ENCODE measurements around the gene CAPN1.
"Not testable (repeated sequence)": the region's sequence is repeated elsewhere in the genome, so short reads cannot be mapped to it uniquely, and the experiment has no call there.

Gene CAPN1

DNA sequence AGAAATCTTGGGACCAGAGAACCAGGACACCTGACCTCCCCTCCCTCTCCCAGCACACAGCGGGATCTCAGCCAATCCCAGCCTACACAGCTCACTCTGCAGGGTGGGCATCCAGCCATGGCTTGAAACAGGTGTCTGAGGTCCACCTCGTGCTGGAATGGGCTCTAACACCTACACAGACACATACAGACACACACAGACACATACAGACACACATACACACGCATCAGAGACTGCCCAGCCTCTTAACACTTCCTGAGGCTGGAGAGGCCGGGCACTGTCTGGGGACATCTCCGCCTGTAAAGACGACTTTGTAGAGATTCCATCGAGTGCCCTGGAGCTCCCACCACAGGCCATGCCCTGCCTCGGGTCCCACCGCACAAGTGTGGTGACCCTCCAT, 36.7 kb downstream of the CAPN1 start:
- DNase-seq (ENCODE audit: low read depth): no peak

GRCh38 chr11:65219930-65220213, 38.1 kb downstream of the CAPN1 start:
- peak; percentile 69 for DNase-seq (ENCODE audit: low read depth)

DNA sequence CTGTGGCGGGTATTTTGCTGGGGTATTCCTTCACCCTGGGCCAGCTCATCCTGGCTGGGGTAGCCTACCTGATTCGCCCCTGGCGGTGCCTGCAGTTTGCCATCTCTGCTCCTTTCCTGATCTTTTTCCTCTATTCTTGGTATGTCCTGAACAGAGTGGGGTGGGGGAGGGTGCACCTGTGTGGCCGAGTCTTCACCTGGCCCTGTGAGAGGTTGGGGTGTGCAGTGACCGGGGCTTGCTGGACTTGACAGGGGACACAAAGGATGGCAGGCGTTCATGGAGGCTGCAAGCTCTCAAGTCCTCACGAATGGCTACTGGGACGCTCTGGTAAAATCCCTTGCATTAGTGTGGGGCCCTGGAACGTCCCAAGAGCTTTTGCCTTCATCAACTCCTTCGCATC, 39.3 kb downstream of the CAPN1 start:
- DNase-seq (ENCODE audit: low read depth): no peak

DNA sequence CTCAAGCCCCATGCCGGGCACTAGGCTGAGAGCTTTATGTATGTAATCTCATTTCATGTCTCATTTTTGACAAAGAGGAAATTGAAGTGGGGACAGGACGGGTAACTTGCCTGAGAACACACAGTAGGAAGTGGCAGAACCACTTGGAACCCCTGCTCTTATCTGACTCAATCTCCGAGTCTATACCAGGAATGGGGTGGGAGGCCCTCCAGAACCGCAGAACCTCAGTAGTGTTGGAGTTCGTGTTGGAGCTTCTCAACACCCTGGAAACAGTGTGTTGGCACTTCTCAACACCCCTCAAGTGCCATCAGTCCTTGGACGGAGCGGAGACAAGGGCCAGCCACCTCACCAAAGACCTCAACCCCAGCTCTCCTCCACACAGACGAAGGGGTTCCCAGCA, 41.3 kb downstream of the CAPN1 start:
- DNase-seq (ENCODE audit: low read depth): no peak

- peak; percentile 56 for DNase-seq (ENCODE audit: low read depth)
Observed at GRCh38 chr11:65224930-65225278, 43.2 kb downstream of the CAPN1 start.

DNA sequence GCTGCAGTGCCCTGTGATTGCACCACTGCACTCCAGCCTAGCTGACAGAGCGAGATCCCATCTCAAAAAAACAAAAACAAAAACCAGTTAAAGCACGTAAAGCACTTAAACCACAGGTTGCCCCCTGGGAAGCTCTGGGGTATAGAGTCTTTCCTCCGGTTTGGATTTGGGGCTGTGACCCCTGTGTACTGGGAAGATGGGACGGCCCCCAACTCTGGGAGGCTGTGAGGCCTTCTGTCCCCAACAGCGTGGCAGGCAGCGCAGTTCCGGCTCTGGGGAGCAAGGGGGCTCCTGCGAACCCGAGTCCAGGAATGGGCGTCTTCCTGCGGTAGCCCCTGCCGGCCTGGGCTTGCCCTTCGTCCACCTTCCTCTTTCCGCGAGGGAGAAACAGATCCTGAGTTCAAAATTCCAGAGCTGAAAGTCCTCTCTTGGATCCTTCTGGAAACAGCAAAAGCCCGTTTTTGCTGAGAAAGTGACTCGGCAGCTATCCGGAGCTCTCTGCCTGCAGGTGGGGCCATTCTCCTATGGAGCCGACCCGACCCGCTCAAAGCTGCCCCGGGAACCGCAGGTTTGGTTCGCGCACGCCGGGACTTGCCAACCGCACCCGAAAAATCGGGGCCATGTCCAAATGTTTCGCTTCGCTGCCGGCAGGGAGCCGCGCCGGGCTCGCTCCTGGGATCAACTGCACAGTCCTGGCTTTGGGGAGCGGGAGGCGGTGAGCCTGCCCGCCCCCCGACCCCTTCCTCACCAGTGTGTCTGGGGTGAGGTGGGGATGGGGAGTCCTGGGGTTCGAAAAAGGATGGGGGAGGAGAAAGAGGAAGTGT, 43.8 kb downstream of the CAPN1 start:
- DNase-seq (ENCODE audit: low read depth): peak; percentile 49

GRCh38 chr11:65226103-65226442, 44.3 kb downstream of the CAPN1 start:
- DNase-seq (ENCODE audit: low read depth): no peak

- no peak for DNase-seq (ENCODE audit: low read depth)
Observed at GRCh38 chr11:65227879-65228278, 46.2 kb downstream of the CAPN1 start.

- no peak for DNase-seq (ENCODE audit: low read depth)
Observed at GRCh38 chr11:65236194-65237059, 54.7 kb downstream of the CAPN1 start.

- DNase-seq (ENCODE audit: low read depth): not testable (repeated sequence)
Observed at GRCh38 chr11:65238302-65238701, 56.6 kb downstream of the CAPN1 start.

- no peak for DNase-seq (ENCODE audit: low read depth)
Observed at GRCh38 chr11:65241134-65241533, 59.4 kb downstream of the CAPN1 start.

DNA sequence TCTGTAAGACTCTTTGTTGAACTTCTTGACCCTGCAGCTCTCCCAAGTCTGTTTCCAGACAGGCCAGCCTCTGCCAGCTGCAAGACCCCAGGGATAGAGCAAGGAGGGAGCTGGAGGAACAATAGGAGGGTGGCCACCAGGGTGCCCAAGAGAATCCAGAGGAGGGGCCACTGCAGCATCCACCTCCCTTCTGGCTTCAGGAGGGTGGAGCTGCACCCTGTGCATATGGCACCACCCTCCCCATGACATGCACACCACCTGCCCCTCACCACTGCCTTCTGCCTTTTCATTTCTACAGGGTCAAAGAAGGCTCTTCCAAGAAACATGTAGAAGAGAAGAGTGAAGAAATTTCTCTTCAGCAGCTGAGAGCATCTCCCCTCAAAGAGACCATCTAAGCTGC, 60.0 kb downstream of the CAPN1 start:
- no peak for DNase-seq (ENCODE audit: low read depth)

GRCh38 chr11:65242389-65242788, 60.7 kb downstream of the CAPN1 start:
- no peak for DNase-seq (ENCODE audit: low read depth)

DNA sequence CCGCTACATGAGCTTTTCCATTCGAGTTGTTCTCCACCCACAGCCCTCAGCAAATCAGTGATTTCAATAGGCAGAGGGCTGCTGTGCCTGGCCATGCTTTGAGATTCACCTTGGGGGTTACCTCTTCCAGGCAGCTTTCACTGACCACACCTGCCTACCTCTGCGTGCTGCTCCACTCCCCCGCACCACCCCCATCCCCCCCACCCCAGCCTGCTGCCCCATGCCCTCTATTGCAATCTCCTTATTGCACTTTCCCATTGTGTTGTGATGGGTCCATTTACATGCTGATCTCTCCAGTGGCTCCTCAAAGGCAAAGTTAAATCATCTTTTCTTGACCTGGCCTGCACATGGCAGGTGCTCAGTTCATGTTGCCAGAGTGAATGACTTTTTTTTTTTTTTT, 62.1 kb downstream of the CAPN1 start:
- no peak for DNase-seq (ENCODE audit: low read depth)

DNA sequence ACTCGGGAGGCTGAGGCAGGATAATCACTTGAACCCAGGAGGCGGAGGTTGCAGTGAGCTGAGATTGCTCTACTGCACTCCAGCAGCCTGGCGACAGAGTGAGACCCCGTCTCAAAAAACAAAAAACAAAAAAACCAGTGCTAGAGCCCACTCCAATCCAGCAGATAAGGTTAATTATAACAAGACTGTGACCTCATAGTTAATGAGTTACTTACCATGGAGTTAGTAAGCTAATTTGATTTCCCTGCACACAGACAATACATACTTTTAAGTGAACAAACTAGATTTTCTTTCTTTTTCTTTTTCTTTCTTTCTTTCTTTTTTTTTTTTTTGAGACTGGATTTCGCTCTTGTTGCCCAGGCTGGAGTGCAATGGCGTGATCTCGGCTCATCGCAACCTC, 63.3 kb downstream of the CAPN1 start:
- not testable (repeated sequence) for DNase-seq (ENCODE audit: low read depth)

DNA sequence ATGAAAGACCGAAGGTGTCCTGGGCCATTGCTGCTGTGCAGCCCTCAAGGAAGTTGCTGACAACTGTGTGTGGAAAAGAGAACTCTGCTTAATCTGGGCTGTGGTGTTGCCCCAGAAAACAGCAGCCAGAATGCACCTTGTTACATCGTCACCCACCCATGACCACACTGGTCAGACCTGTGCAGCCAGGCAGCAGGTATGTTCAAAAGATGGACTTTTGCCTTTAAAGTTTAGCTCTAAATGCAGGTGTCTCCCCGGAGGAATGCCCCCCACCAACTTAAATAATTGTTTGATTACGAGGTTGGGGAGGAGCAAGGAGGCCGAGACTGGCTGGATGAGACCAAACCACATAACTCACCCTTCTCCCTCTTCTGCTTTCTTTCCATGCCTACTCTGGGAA, 64.8 kb downstream of the CAPN1 start:
- no peak for DNase-seq (ENCODE audit: low read depth)

GRCh38 chr11:65248184-65248710, 66.5 kb downstream of the CAPN1 start:
- not testable (repeated sequence) for DNase-seq (ENCODE audit: low read depth)

GRCh38 chr11:65251476-65251875, 69.7 kb downstream of the CAPN1 start:
- peak; percentile 76 for DNase-seq (ENCODE audit: low read depth)

DNA sequence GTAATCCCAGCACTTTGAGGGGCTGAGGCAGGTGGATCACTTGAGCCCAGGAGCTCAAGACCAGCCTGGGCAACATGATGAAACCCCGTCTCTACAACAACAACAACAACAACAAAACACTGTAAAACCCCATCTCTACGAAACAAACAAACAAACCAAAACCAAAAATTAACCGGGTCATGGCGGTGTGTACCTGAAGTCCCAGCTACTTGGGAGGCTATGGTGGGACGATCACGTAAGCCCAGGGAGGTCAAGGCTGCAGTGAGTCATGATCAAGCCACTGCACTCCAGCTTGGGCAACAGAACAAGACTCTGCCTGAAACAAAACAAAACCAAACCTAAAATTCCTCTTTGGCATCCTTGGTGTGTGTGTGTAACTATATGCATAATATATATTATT, 73.0 kb downstream of the CAPN1 start:
- DNase-seq (ENCODE audit: low read depth): no peak

GRCh38 chr11:65258988-65259387, 77.3 kb downstream of the CAPN1 start:
- DNase-seq (ENCODE audit: low read depth): no peak

GRCh38 chr11:65260302-65260701, 78.6 kb downstream of the CAPN1 start:
- DNase-seq (ENCODE audit: low read depth): no peak

GRCh38 chr11:65260756-65261590, 79.2 kb downstream of the CAPN1 start:
- no peak for DNase-seq (ENCODE audit: low read depth)
